IPS-15b (cell line): ENCODE results near the gene CD52.
"Not testable (repeated sequence)": the region's sequence is repeated elsewhere in the genome, so short reads cannot be mapped to it uniquely, and the experiment has no call there.

ENCODE experiments used
- H3K27me3 ChIP-seq: one replicate; pipeline ENCODE4 v1.6.1; 2013; ENCODE audit warnings: low read length; ENCODE audit not compliant: control insufficient read depth, insufficient read depth
- H3K36me3 ChIP-seq: one replicate; pipeline ENCODE4 v1.6.1; 2013; ENCODE audit warnings: low read length; ENCODE audit not compliant: control insufficient read depth, insufficient read depth
- H3K4me1 ChIP-seq: one replicate; pipeline ENCODE4 v1.6.1; 2013; ENCODE audit warnings: mild to moderate bottlenecking, low read length; ENCODE audit not compliant: control insufficient read depth, insufficient read depth
- H3K4me3 ChIP-seq: one replicate; pipeline ENCODE4 v1.5.1; 2013; ENCODE audit warnings: low read depth, low read length
- H3K9ac ChIP-seq: one replicate; pipeline ENCODE4 v1.6.1; 2013; ENCODE audit warnings: low read depth, mild to moderate bottlenecking, low read length
- H3K9me3 ChIP-seq: one replicate; pipeline ENCODE4 v1.6.1; 2013; ENCODE audit warnings: mild to moderate bottlenecking, low read length; ENCODE audit not compliant: control insufficient read depth, insufficient read depth

CD52 gene

GRCh38 chr1:26287033-26287711, 30.6 kb upstream of the CD52 start:
- Histone ChIP-seq H3K9me3 (no peaks in the 10 kb centered on the region), H3K4me3 (no peak overlapping the region), H3K9ac (no peak overlapping the region), H3K27me3 (no peaks in the 10 kb centered on the region), H3K4me1 (peaks cover 15% of the 10 kb centered on the region), H3K36me3 (no peaks in the 10 kb centered on the region)

- Histone ChIP-seq H3K36me3 (no peaks in the 10 kb centered on the region), H3K27me3 (no peaks in the 10 kb centered on the region), H3K9ac (no peak overlapping the region), H3K4me3 (no peak overlapping the region), H3K9me3 (no peaks in the 10 kb centered on the region), H3K4me1 (peaks cover 11% of the 10 kb centered on the region)
These were observed 29.9 kb upstream of the CD52 start for GRCh38 chr1:26287811-26288210.

- Histone ChIP-seq H3K9me3 (no peaks in the 10 kb centered on the region), H3K27me3 (no peaks in the 10 kb centered on the region), H3K4me3 (no peak overlapping the region), H3K4me1 (peaks cover 11% of the 10 kb centered on the region), H3K9ac (no peak overlapping the region), H3K36me3 (no peaks in the 10 kb centered on the region)
These were observed 29.3 kb upstream of the CD52 start for GRCh38 chr1:26288311-26288941.

GRCh38 chr1:26289158-26290059, 28.3 kb upstream of the CD52 start:
- Histone ChIP-seq H3K9ac (no peak overlapping the region), H3K27me3 (no peaks in the 10 kb centered on the region), H3K9me3 (no peaks in the 10 kb centered on the region), H3K4me1 (peaks cover 9% of the 10 kb centered on the region), H3K36me3 (no peaks in the 10 kb centered on the region), H3K4me3 (no peak overlapping the region)

- Histone ChIP-seq H3K4me1 (peaks cover 5% of the 10 kb centered on the region), H3K4me3 (no peak overlapping the region), H3K27me3 (no peaks in the 10 kb centered on the region), H3K36me3 (no peaks in the 10 kb centered on the region), H3K9me3 (no peaks in the 10 kb centered on the region), H3K9ac (no peak overlapping the region)
These were observed 27.5 kb upstream of the CD52 start for GRCh38 chr1:26290122-26290881.

GRCh38 chr1:26290882-26291261, 26.9 kb upstream of the CD52 start:
- Histone ChIP-seq H3K9me3 (no peaks in the 10 kb centered on the region), H3K4me3 (no peak overlapping the region), H3K27me3 (no peaks in the 10 kb centered on the region), H3K4me1 (peaks cover 5% of the 10 kb centered on the region), H3K9ac (no peak overlapping the region), H3K36me3 (peaks cover 4% of the 10 kb centered on the region)

- H3K4me3 ChIP-seq = no peak overlapping the region
- peak overlapping the region; percentile 47 for H3K9ac ChIP-seq
- H3K4me1 ChIP-seq = peaks cover 5% of the 10 kb centered on the region
- no peaks in the 10 kb centered on the region for H3K27me3 ChIP-seq
- no peaks in the 10 kb centered on the region for H3K9me3 ChIP-seq
- peaks cover 6% of the 10 kb centered on the region for H3K36me3 ChIP-seq
These were observed 26.3 kb upstream of the CD52 start for GRCh38 chr1:26291433-26291832.

- Histone ChIP-seq H3K4me1 (peaks cover 5% of the 10 kb centered on the region), H3K4me3 (no peak overlapping the region), H3K27me3 (no peaks in the 10 kb centered on the region), H3K9ac (no peak overlapping the region), H3K36me3 (peaks cover 6% of the 10 kb centered on the region), H3K9me3 (no peaks in the 10 kb centered on the region)
These were observed 25.8 kb upstream of the CD52 start for GRCh38 chr1:26291939-26292338.

- H3K9me3 ChIP-seq, H3K4me1 ChIP-seq, H3K9ac ChIP-seq, H3K27me3 ChIP-seq, H3K36me3 ChIP-seq, H3K4me3 ChIP-seq: not testable (repeated sequence)
These were observed 25.0 kb upstream of the CD52 start for GRCh38 chr1:26292735-26293134.

- H3K4me3 ChIP-seq = no peak overlapping the region
- H3K27me3 ChIP-seq = no peaks in the 10 kb centered on the region
- peaks cover 6% of the 10 kb centered on the region for H3K36me3 ChIP-seq
- H3K4me1 ChIP-seq = peaks cover 4% of the 10 kb centered on the region
- H3K9me3 ChIP-seq = no peaks in the 10 kb centered on the region
- H3K9ac ChIP-seq = no peak overlapping the region
These were observed 23.8 kb upstream of the CD52 start for GRCh38 chr1:26293911-26294463.
